Measurements from ENCODE around the gene UTP18. TPM values are rescaled to one million over a fixed set of nuclear protein-coding genes. Genes with fewer than 3 reads are reported as not detected.
"Not testable (repeated sequence)": the region's sequence is repeated elsewhere in the genome, so short reads cannot be mapped to it uniquely, and the experiment has no call there.

UTP18 gene
- total and polyA plus RNA-seq, 2 of the 13 experiments (the other 11 are each of a cell fraction or from before 2014, with no cell fraction given): 35.2 to 104 TPM

DNA sequence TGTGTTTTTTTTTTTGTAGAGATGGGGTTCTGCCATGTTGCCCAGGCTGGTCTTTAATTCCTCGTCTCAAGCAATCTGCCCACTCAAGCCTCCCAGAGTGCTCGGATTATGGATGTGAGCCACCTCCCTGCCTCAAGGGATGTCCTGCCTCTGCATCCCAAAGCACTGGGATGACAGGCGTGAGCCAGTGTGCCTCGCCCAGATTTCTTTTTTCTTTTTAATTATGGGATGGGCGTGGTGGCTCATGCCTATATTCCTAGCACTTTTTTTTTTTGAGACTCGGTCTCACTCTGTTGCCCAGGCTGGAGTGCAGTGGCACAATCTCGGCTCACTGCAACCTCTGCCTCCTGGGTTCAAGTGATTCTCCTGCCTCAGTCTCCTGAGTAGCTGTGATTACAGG is 34.8 kb upstream of the UTP18 start:
- H3K4me2 ChIP-seq (ENCODE audit: low read depth, low read length); FAIRE-seq; H3K4me1 ChIP-seq (ENCODE audit: insufficient read depth, low read length); CTCF ChIA-PET (ENCODE audit: low intra/inter-chr PET ratio, low total read pairs); ATAC-seq; BruUV-seq (replicated peaks); H3K4me3 ChIP-seq (replicated peaks in 1 of 3; ENCODE audit: insufficient read depth in 1 of 3, low read depth in 2 of 3, low read length in 3 of 3); H3K27me3 ChIP-seq (ENCODE audit: control insufficient read depth in 1 of 2, insufficient read depth in 2 of 2, low read length in 2 of 2); DNase-seq (ENCODE audit: low spot score); POLR2A ChIA-PET; H3K9me3 ChIP-seq (ENCODE audit: low read length); intact Hi-C loops (cut with micrococcal nuclease; ENCODE audit: unreplicated experiment); in situ Hi-C loops (cut with HindIII; ENCODE audit: extremely low pct_ligation_motif_present, low pct_unique_long_range_greater_than_20kb); H3K9ac ChIP-seq (ENCODE audit: insufficient read depth, low read depth, low read length); H2AFZ ChIP-seq (ENCODE audit: low read length); H3K27ac ChIP-seq (ENCODE audit: extremely low read length, insufficient read depth, low read length): not testable (repeated sequence)
- peaks cover 21 to 48% of the 10 kb centered on the region in 2 experiments for H3K36me3 ChIP-seq (replicated peaks in 1 of 2; ENCODE audit: control insufficient read depth in 1 of 2, insufficient read depth in 2 of 2, low read length in 2 of 2)
- H4K20me1 ChIP-seq (ENCODE audit: insufficient read depth, low read length): peaks cover 10% of the 10 kb centered on the region
- 97% methylated on average over 7 of the region's 7 CpGs for WGBS (ENCODE audit: low lambda C conversion rate)
- peaks cover 24% of the 10 kb centered on the region for H3K79me2 ChIP-seq (ENCODE audit: insufficient read depth, low read length)

- Histone ChIP-seq H3K27me3 (ENCODE audit: control insufficient read depth in 1 of 2, insufficient read depth in 2 of 2, low read length in 2 of 2) (no peaks in the 10 kb centered on the region), H3K9me3 (ENCODE audit: low read length) (no peaks in the 10 kb centered on the region), H2AFZ (ENCODE audit: low read length) (no peak overlapping the region), H3K27ac (ENCODE audit: extremely low read length, insufficient read depth, low read length) (no peak overlapping the region), H3K79me2 (ENCODE audit: insufficient read depth, low read length) (peaks cover 45% of the 10 kb centered on the region), H3K4me1 (ENCODE audit: insufficient read depth, low read length) (no peaks in the 10 kb centered on the region), H3K4me3 (replicated peaks in 1 of 3; ENCODE audit: insufficient read depth in 1 of 3, low read depth in 2 of 3, low read length in 3 of 3) (no peak overlapping the region), H3K36me3 (replicated peaks in 1 of 2; ENCODE audit: control insufficient read depth in 1 of 2, insufficient read depth in 2 of 2, low read length in 2 of 2) (peaks cover 14 to 31% of the 10 kb centered on the region in 2 experiments), H3K9ac (ENCODE audit: insufficient read depth, low read depth, low read length) (no peak overlapping the region), H4K20me1 (ENCODE audit: insufficient read depth, low read length) (peaks cover 22% of the 10 kb centered on the region), H3K4me2 (ENCODE audit: low read depth, low read length) (no peak overlapping the region)
- in situ Hi-C loops (cut with HindIII; ENCODE audit: extremely low pct_ligation_motif_present, low pct_unique_long_range_greater_than_20kb) (no loop called here), intact Hi-C loops (cut with micrococcal nuclease; ENCODE audit: unreplicated experiment) (no loop called here)
- DNase-seq (ENCODE audit: low spot score): no peak
- CTCF ChIA-PET (ENCODE audit: low intra/inter-chr PET ratio, low total read pairs): no interaction called here
- FAIRE-seq: no peak
- POLR2A ChIA-PET: no interaction called here
- no peak for ATAC-seq
- TF ChIP-seq ZNF18 (CRISPR knock-in tag; IDR thresholded peaks at IDR 0.05; ENCODE audit: insufficient replicate concordance) (no peak), NR1H2 (CRISPR knock-in tag; IDR thresholded peaks at IDR 0.05; ENCODE audit: borderline replicate concordance, low read depth) (no peak), ADNP (CRISPR knock-in tag; IDR thresholded peaks at IDR 0.05) (no peak), TBX3 (IDR thresholded peaks at IDR 0.05; ENCODE audit: borderline replicate concordance) (no peak), ONECUT2 (CRISPR knock-in tag; IDR thresholded peaks at IDR 0.05) (no peak), ERF (CRISPR knock-in tag; IDR thresholded peaks at IDR 0.05) (no peak), ZNF557 (CRISPR knock-in tag; IDR thresholded peaks at IDR 0.05) (no peak), MBNL3 (CRISPR knock-in tag; conservative IDR thresholded peaks at IDR 0.05) (no peak), ZFP37 (CRISPR knock-in tag; IDR thresholded peaks at IDR 0.05; ENCODE audit: borderline replicate concordance) (no peak)
- TF ChIP-seq, protein P1, sequence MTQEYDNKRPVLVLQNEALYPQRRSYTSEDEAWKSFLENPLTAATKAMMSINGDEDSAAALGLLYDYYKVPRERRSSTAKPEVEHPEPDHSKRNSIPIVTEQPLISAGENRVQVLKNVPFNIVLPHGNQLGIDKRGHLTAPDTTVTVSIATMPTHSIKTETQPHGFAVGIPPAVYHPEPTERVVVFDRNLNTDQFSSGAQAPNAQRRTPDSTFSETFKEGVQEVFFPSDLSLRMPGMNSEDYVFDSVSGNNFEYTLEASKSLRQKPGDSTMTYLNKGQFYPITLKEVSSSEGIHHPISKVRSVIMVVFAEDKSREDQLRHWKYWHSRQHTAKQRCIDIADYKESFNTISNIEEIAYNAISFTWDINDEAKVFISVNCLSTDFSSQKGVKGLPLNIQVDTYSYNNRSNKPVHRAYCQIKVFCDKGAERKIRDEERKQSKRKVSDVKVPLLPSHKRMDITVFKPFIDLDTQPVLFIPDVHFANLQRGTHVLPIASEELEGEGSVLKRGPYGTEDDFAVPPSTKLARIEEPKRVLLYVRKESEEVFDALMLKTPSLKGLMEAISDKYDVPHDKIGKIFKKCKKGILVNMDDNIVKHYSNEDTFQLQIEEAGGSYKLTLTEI (CRISPR knock-in tag; conservative IDR thresholded peaks at IDR 0.05): no peak
- TF ChIP-seq, protein P2, sequence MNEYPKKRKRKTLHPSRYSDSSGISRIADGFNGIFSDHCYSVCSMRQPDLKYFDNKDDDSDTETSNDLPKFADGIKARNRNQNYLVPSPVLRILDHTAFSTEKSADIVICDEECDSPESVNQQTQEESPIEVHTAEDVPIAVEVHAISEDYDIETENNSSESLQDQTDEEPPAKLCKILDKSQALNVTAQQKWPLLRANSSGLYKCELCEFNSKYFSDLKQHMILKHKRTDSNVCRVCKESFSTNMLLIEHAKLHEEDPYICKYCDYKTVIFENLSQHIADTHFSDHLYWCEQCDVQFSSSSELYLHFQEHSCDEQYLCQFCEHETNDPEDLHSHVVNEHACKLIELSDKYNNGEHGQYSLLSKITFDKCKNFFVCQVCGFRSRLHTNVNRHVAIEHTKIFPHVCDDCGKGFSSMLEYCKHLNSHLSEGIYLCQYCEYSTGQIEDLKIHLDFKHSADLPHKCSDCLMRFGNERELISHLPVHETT (CRISPR knock-in tag; conservative IDR thresholded peaks at IDR 0.05): no peak
- BruUV-seq (replicated peaks): no TSS peak
- WGBS (ENCODE audit: low lambda C conversion rate): 96% methylated on average over 4 of the region's 4 CpGs
Measured at GRCh38 chr17:51228161-51228560, 32.2 kb upstream of the UTP18 start.

Measured in HepG2 (cell line).